ENCODE results near the gene CDCA4.

The CDCA4 gene

DNA sequence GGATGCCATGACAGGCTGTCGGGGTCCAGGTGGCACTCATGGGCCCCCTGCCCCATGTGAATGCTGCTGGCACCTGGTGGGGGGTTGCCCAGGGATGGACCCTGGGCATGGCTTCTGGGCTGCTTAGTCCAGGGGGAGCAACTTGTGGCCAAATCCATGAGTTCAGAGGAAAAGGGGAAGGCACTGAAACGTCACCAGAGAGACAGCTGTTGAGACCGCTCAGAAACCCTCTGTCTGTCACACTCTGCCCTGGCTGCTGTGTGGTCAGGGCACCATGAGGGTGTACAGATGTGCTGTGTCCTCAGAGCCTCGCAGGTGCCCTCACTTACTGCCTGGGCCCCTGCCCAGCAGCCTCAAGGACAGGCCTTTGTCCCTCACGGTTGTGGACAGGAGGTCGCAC, 25.9 kb downstream of the CDCA4 start:
- Histone ChIP-seq H3K27ac (ENCODE audit: low read length) (no peak overlapping the region), H3K27me3 (ENCODE audit: low read depth, low read length) (no peaks in the 10 kb centered on the region), H3K36me3 (ENCODE audit: control insufficient read depth in 1 of 2, insufficient read depth in 2 of 2, low read length in 2 of 2) (peaks cover 11 to 60% of the 10 kb centered on the region in 2 donors), H3K4me1 (ENCODE audit: control insufficient read depth in 1 of 2, insufficient read depth in 2 of 2, low read length in 2 of 2) (no peaks in the 10 kb centered on the region), H3K9me3 (ENCODE audit: control insufficient read depth in 1 of 2, low read length in 2 of 2) (no peaks in the 10 kb centered on the region), H3K4me3 (ENCODE audit: low read depth in 1 of 2, low read length in 2 of 2) (no peak overlapping the region)

DNA sequence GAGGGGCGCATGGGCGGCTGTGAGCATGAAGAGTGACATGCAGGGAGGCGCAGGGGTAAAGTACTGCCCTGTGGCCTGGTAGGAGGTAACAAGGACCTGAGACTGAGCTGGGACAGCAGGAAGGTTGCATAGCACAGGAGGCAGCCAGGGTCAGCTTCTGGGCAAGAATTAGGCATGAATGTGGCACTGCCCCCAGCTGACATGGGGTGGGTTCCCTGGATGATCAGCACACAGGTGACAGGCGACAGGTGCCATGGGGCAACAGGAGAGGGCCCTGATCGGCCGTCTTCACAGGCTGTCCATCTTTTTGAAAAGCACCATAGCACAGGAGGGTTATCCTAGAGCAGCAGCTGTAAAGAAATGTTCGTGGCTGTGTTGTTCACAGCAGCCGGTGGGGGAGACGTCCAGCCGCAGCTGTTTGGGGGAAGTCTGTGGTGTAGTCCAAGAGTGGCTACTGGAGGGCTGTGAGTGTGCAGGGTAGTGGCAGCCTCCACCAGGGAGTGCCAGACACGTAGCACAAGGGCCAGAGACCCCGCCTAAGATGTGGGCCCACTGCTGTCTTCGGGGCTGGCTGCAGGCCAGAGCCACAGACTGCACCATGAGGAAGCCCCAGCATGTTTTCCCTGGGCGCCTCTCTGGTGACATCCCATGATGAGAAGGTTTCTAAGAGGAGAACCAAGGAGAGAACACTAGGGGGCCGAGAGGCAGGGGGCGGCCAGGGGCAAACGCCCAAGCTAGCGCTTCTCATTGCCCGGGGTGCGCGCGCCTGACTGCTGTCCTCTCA, 26.9 kb downstream of the CDCA4 start:
- no peak overlapping the region for H3K27ac ChIP-seq (ENCODE audit: low read length)
- H3K4me1 ChIP-seq (ENCODE audit: control insufficient read depth in 1 of 2, insufficient read depth in 2 of 2, low read length in 2 of 2), result no peaks in the 10 kb centered on the region
- peaks cover 11 to 56% of the 10 kb centered on the region in 2 donors for H3K36me3 ChIP-seq (ENCODE audit: control insufficient read depth in 1 of 2, insufficient read depth in 2 of 2, low read length in 2 of 2)

DNA sequence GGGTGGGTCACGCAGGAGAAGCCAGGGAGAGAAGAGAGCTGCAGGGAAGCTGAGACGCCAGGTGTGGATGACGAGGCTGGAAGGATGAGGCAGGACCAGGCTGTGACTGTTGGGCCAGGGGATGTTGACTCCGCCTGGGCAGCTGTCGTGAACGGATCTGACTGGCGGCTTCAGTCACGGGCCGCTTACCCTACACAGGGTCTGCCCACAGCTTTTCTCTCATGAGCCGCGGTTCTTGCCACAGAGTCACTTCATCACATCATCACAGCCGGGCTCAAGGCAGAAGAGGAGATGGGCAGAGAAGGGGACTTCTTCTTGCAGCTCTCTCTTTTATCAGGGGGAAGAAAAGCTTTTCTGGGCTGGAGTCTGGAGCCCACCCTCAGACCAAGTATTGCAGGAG, 27.6 kb downstream of the CDCA4 start:
- Histone ChIP-seq H3K4me3 (ENCODE audit: low read depth in 1 of 2, low read length in 2 of 2) (no peak overlapping the region), H3K36me3 (ENCODE audit: control insufficient read depth in 1 of 2, insufficient read depth in 2 of 2, low read length in 2 of 2) (peaks cover 11 to 56% of the 10 kb centered on the region in 2 donors), H3K27ac (ENCODE audit: low read length) (no peak overlapping the region), H3K4me1 (ENCODE audit: control insufficient read depth in 1 of 2, insufficient read depth in 2 of 2, low read length in 2 of 2) (no peaks in the 10 kb centered on the region), H3K27me3 (ENCODE audit: low read depth, low read length) (no peaks in the 10 kb centered on the region), H3K9me3 (ENCODE audit: control insufficient read depth in 1 of 2, low read length in 2 of 2) (no peaks in the 10 kb centered on the region)

More for the DNA sequence above, 26.9 kb downstream of the CDCA4 start:
- Histone ChIP-seq H3K9me3 (ENCODE audit: control insufficient read depth in 1 of 2, low read length in 2 of 2) (no peaks in the 10 kb centered on the region), H3K4me3 (ENCODE audit: low read depth in 1 of 2, low read length in 2 of 2) (no peak overlapping the region), H3K27me3 (ENCODE audit: low read depth, low read length) (no peaks in the 10 kb centered on the region)

DNA sequence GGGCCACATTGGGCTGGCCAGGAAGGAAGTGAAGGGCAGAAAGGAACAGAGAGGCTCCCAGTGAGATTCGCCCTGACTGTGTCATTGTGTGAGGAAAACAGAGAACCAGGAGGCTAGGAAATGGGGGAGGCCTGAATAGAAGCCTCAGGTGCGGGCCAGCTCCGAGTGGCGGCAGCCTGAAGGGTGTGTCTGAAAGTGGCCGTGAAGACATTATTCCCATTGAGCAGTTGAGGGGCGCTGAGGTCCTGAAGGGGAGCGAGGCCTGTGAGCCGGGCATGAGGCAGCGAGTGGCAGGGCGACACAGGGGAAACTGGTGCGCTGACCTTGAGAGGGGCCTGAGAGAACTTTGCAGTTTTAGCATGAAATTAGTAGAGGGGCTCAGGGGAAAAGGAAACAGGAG, 28.4 kb downstream of the CDCA4 start:
- no peaks in the 10 kb centered on the region for H3K27me3 ChIP-seq (ENCODE audit: low read depth, low read length)
- H3K27ac ChIP-seq (ENCODE audit: low read length), result no peak overlapping the region
- H3K4me3 ChIP-seq (ENCODE audit: low read depth in 1 of 2, low read length in 2 of 2), result no peak overlapping the region
- H3K4me1 ChIP-seq (ENCODE audit: control insufficient read depth in 1 of 2, insufficient read depth in 2 of 2, low read length in 2 of 2), result no peaks in the 10 kb centered on the region
- H3K36me3 ChIP-seq (ENCODE audit: control insufficient read depth in 1 of 2, insufficient read depth in 2 of 2, low read length in 2 of 2), result peaks cover 11 to 56% of the 10 kb centered on the region in 2 donors
- no peaks in the 10 kb centered on the region for H3K9me3 ChIP-seq (ENCODE audit: control insufficient read depth in 1 of 2, low read length in 2 of 2)

GRCh38 chr14:104991896-104992230, 29.0 kb downstream of the CDCA4 start:
- H3K4me1 ChIP-seq (ENCODE audit: control insufficient read depth in 1 of 2, insufficient read depth in 2 of 2, low read length in 2 of 2), result peaks cover 0 to 3% of the 10 kb centered on the region in 2 donors
- H3K4me3 ChIP-seq (ENCODE audit: low read depth in 1 of 2, low read length in 2 of 2), result no peak overlapping the region
- H3K27ac ChIP-seq (ENCODE audit: low read length), result no peak overlapping the region
- H3K36me3 ChIP-seq (ENCODE audit: control insufficient read depth in 1 of 2, insufficient read depth in 2 of 2, low read length in 2 of 2), result peaks cover 11 to 55% of the 10 kb centered on the region in 2 donors
- no peaks in the 10 kb centered on the region for H3K9me3 ChIP-seq (ENCODE audit: control insufficient read depth in 1 of 2, low read length in 2 of 2)
- H3K27me3 ChIP-seq (ENCODE audit: low read depth, low read length), result no peaks in the 10 kb centered on the region

DNA sequence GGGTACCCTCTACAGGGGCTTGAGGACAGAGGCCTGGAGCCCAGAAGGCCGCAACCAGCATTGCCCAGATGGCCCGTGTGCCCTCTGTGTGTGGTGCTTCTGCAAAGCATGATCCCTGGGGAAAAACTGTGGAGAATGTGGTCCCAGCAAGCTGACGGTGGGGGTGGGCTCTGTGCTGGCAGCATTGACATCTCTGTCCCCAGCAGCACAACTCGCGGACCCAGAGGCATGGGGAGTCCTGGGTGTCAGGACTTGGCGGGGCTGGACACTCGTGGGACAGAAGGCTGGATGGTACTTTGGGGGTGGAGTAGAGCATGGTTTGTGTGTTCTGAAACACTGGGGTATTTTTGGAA, 31.0 kb downstream of the CDCA4 start:
- Histone ChIP-seq H3K27me3 (ENCODE audit: low read depth, low read length) (no peaks in the 10 kb centered on the region), H3K4me3 (ENCODE audit: low read depth in 1 of 2, low read length in 2 of 2) (no peak overlapping the region), H3K9me3 (ENCODE audit: control insufficient read depth in 1 of 2, low read length in 2 of 2) (no peaks in the 10 kb centered on the region), H3K27ac (ENCODE audit: low read length) (no peak overlapping the region), H3K4me1 (ENCODE audit: control insufficient read depth in 1 of 2, insufficient read depth in 2 of 2, low read length in 2 of 2) (peaks cover 0 to 13% of the 10 kb centered on the region in 2 donors), H3K36me3 (ENCODE audit: control insufficient read depth in 1 of 2, insufficient read depth in 2 of 2, low read length in 2 of 2) (peaks cover 11 to 36% of the 10 kb centered on the region in 2 donors)

DNA sequence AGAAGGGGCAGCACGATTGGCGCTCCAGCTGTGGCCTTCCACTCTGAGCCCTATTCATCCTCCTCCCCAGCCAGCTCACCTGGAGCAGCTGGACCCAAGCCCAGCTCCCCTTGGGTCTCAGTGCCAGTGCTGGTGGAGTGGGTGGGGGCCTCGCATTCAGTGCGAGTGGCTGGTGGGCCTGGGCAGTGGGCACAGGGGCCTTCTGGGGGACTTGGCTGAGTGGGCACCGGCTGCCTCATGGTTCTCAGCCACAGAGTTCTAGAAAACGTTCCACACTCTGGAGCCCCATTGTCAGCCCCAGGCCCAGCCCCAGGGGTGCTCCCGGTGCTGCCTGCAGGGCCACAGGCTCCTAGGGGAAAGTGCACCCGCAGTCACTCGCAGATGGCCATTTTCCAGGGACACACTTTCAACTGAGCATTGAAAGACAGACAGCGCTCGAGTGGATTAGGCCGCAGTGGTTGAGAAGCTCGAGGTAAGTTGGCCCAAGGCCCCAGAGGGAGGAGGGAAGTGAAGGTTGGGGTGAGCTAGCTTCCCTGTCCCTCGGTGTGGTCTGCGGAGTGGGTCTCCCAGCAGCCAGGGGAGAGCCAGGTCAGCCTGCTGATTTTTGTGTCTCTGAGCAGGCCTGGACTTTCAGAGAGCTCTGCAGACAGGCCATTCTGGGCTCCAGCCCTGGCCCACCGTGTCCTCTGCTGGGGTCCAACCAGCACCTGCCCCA, 31.5 kb downstream of the CDCA4 start:
- no peak overlapping the region for H3K27ac ChIP-seq (ENCODE audit: low read length)
- H3K4me3 ChIP-seq (ENCODE audit: low read depth in 1 of 2, low read length in 2 of 2), result no peak overlapping the region
- H3K9me3 ChIP-seq (ENCODE audit: control insufficient read depth in 1 of 2, low read length in 2 of 2), result no peaks in the 10 kb centered on the region
- peaks cover 11 to 32% of the 10 kb centered on the region in 2 donors for H3K36me3 ChIP-seq (ENCODE audit: control insufficient read depth in 1 of 2, insufficient read depth in 2 of 2, low read length in 2 of 2)
- no peaks in the 10 kb centered on the region for H3K27me3 ChIP-seq (ENCODE audit: low read depth, low read length)
- H3K4me1 ChIP-seq (ENCODE audit: control insufficient read depth in 1 of 2, insufficient read depth in 2 of 2, low read length in 2 of 2), result peaks cover 0 to 13% of the 10 kb centered on the region in 2 donors

GRCh38 chr14:104986487-104987164, 34.3 kb downstream of the CDCA4 start:
- Histone ChIP-seq H3K36me3 (ENCODE audit: control insufficient read depth in 1 of 2, insufficient read depth in 2 of 2, low read length in 2 of 2) (peaks cover 0 to 5% of the 10 kb centered on the region in 2 donors), H3K9me3 (ENCODE audit: control insufficient read depth in 1 of 2, low read length in 2 of 2) (no peaks in the 10 kb centered on the region), H3K27ac (ENCODE audit: low read length) (no peak overlapping the region), H3K4me1 (ENCODE audit: control insufficient read depth in 1 of 2, insufficient read depth in 2 of 2, low read length in 2 of 2) (peaks cover 0 to 13% of the 10 kb centered on the region in 2 donors), H3K4me3 (ENCODE audit: low read depth in 1 of 2, low read length in 2 of 2) (peak overlapping the region; percentile 46 to 76), H3K27me3 (ENCODE audit: low read depth, low read length) (no peaks in the 10 kb centered on the region)

GRCh38 chr14:104985675-104986486, 35.0 kb downstream of the CDCA4 start, which contains the start of gene CLBA1:
Gene CLBA1 (plus strand): TSS chr14:104985788. CDS start chr14:104986432, 644 bp downstream.
- Histone ChIP-seq H3K36me3 (ENCODE audit: control insufficient read depth in 1 of 2, insufficient read depth in 2 of 2, low read length in 2 of 2) (no peaks in the 10 kb centered on the region), H3K4me1 (ENCODE audit: control insufficient read depth in 1 of 2, insufficient read depth in 2 of 2, low read length in 2 of 2) (peaks cover 0 to 13% of the 10 kb centered on the region in 2 donors), H3K27me3 (ENCODE audit: low read depth, low read length) (no peaks in the 10 kb centered on the region), H3K4me3 (ENCODE audit: low read depth in 1 of 2, low read length in 2 of 2) (peak within 1 kb of the TSS; percentile 46 to 76), H3K9me3 (ENCODE audit: control insufficient read depth in 1 of 2, low read length in 2 of 2) (no peaks in the 10 kb centered on the region), H3K27ac (ENCODE audit: low read length) (no peak within 1 kb of the TSS)

- H3K27ac ChIP-seq (ENCODE audit: low read length), result no peak overlapping the region
- H3K27me3 ChIP-seq (ENCODE audit: low read depth, low read length), result no peaks in the 10 kb centered on the region
- H3K4me3 ChIP-seq (ENCODE audit: low read depth in 1 of 2, low read length in 2 of 2), result no peak overlapping the region
- H3K4me1 ChIP-seq (ENCODE audit: control insufficient read depth in 1 of 2, insufficient read depth in 2 of 2, low read length in 2 of 2), result peaks cover 0 to 17% of the 10 kb centered on the region in 2 donors
- H3K9me3 ChIP-seq (ENCODE audit: control insufficient read depth in 1 of 2, low read length in 2 of 2), result no peaks in the 10 kb centered on the region
- no peaks in the 10 kb centered on the region for H3K36me3 ChIP-seq (ENCODE audit: control insufficient read depth in 1 of 2, insufficient read depth in 2 of 2, low read length in 2 of 2)
Measured at GRCh38 chr14:104984056-104984894, 36.6 kb downstream of the CDCA4 start.
